ENCODE results near the gene KRT3. TPM values are rescaled to one million over a fixed set of nuclear protein-coding genes. Genes with fewer than 3 reads are reported as not detected.

Gene KRT3
- total RNA-seq, 1 donor from 2014 or later = not detected

DNA sequence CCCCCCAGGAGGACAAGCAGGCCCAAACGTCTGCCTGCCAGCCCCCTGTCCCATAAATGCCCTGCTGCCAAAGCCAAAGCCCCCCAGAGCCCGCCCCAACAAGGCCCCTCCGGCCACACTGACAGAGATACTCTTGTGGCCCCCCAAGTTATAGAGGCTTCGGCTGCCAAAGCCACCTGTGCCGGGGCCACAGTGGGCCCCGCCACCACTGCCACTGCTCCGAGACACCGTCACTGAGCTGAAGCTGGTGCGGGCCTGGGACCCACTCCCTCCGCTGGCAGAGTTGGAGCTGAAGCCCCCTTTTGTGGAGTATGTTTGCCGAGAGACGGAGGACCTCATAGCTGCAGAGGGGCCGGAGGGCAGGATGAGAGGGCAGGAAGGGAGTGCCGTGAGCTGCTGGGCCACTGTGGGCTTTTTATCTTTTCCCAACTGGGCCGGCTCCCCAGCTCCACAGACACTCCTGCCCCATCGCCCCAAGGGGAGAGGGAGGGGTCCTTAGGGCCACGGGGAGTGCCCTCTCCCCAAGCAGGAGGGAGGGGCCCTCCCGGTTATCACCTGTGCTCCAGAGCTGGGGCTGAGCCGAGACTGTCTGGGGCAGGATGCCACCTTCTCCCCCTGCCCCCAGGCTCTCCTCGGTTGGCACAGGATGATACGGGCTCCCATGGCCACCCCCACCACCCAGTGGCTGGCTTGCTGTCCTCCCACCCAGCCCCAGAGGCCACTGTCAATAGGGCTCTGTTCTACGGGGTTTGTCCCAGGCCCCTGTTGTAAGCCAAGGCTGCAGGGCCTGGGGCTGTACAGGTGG is 38.2 kb upstream of the KRT3 start, which contains the start of gene KRT79:
TSS of gene KRT79 (minus strand) at position 390 of the 805 bp plus-strand sequence. CDS start at position 339, 51 bp downstream.
- no peak for DNase-seq (ENCODE audit: low read depth, low spot score)
- H3K4me3 Mint-ChIP-seq = no peak within 1 kb of the TSS
- peak within 1 kb of the TSS; percentile 35 for H3K27ac Mint-ChIP-seq (ENCODE audit: unreplicated experiment)
- TF ChIP-seq CTCF (conservative IDR thresholded peaks at IDR 0.05) = no peak
- H3K27me3 Mint-ChIP-seq (ENCODE audit: low read depth) = peaks cover 17% of the 10 kb centered on the region
- H3K4me1 Mint-ChIP-seq = peaks cover 10% of the 10 kb centered on the region
- H3K36me3 Mint-ChIP-seq (ENCODE audit: low read depth) = no peaks in the 10 kb centered on the region
- no peaks in the 10 kb centered on the region for H3K9me3 Mint-ChIP-seq

DNA sequence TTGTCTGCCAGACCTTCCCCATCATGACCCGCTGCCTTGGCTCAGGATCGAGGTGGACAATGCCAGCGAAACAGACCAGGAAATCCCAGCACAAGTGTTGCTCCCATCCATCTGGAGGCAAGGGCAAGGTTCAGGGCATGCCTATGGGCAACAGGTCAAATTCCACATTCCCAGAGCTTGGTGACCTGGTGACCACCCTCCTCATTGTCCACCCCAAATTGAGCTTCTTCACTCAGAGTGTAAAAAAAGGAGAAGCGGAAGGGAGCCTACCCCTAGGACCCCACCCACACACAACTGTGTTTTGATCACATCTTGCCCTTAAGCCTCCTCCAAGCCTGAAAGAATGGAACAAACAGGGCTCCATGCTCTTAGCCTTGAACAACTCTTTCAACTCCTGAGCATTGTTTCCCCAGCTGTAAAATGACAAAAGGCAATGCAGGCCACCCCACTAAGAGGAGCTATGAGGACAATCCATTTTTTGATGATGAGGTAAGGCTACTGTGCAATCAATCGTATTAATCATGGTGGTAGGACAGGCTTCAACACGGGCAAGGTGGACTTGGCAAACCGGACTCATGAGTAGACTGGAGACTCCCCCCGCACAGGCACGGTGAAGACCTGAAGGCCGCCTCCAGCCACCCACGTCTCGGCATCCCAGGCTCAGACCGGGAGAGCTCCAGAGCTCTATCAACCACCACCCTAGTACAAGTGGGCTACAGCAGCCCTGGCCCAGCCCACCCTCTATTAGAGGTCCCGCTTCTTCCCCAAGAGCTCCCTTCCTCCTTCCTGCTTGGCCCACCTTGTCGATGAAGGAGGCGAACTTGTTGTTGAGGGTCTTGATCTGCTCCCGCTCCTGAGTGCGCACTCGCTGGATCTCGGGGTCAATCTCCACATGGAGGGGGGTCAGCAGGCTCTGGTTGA is 37.3 kb upstream of the KRT3 start:
- no peaks in the 10 kb centered on the region for H3K36me3 Mint-ChIP-seq (ENCODE audit: low read depth)
- H3K27me3 Mint-ChIP-seq (ENCODE audit: low read depth) = peaks cover 11% of the 10 kb centered on the region

GRCh38 chr12:52832451-52832850 is 36.5 kb upstream of the KRT3 start:
- peaks cover 5% of the 10 kb centered on the region for H3K27me3 Mint-ChIP-seq (ENCODE audit: low read depth)
- no peak for TF ChIP-seq CTCF (conservative IDR thresholded peaks at IDR 0.05)
- peaks cover 6% of the 10 kb centered on the region for H3K4me1 Mint-ChIP-seq
- DNase-seq (ENCODE audit: low read depth, low spot score) = no peak
- H3K9me3 Mint-ChIP-seq = no peaks in the 10 kb centered on the region
- no peaks in the 10 kb centered on the region for H3K36me3 Mint-ChIP-seq (ENCODE audit: low read depth)
- no peak overlapping the region for H3K27ac Mint-ChIP-seq (ENCODE audit: unreplicated experiment)
- H3K4me3 Mint-ChIP-seq = no peak overlapping the region

More for the DNA sequence above, 37.3 kb upstream of the KRT3 start:
- Mint-ChIP-seq H3K9me3 (no peaks in the 10 kb centered on the region), H3K4me3 (no peak overlapping the region), H3K27ac (ENCODE audit: unreplicated experiment) (peak overlapping the region; percentile 35), H3K4me1 (peaks cover 6% of the 10 kb centered on the region)
- TF ChIP-seq CTCF (conservative IDR thresholded peaks at IDR 0.05) = no peak
- no peak for DNase-seq (ENCODE audit: low read depth, low spot score)

GRCh38 chr12:52831251-52831650 is 35.3 kb upstream of the KRT3 start:
- no peak overlapping the region for H3K27ac Mint-ChIP-seq (ENCODE audit: unreplicated experiment)
- H3K4me3 Mint-ChIP-seq = no peak overlapping the region
- H3K4me1 Mint-ChIP-seq = peaks cover 6% of the 10 kb centered on the region
- peaks cover 5% of the 10 kb centered on the region for H3K27me3 Mint-ChIP-seq (ENCODE audit: low read depth)
- no peaks in the 10 kb centered on the region for H3K36me3 Mint-ChIP-seq (ENCODE audit: low read depth)
- TF ChIP-seq CTCF (conservative IDR thresholded peaks at IDR 0.05) = no peak
- H3K9me3 Mint-ChIP-seq = no peaks in the 10 kb centered on the region
- DNase-seq (ENCODE audit: low read depth, low spot score) = no peak

DNA sequence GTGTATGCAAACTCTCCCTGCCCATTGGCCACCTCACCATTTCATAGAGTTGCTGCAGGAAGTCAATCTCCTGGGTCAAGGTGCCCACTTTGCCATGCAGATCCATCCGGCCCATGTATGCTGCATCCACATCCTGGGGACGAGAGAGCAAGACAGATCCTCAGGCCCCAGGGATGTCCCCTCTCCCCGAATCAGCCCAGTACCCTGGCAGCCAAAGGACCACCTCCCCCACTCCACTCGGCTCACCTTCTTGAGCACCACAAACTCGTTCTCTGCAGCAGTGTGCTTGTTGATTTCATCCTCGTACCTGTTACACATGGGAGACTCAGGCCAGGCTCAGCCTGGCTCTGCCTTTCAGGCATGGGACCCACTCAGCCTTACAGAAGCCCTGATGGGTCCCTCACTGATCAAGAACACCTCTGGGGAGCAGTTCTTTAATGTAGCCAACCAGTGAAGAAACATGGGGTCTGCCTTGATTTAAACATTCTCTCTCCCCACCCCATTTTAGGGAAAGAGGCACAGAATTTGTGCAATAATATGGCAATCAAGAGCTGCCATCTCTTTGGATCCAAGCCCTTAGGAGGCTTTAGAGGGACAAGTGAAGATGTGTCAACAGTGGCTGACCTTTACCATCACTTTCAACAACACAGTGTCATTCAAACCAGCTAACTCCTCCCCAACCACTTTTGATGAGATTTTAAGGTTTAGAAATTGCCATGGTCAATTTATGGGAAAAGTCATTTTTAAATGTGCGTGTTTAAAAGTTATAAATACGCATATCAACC is 34.3 kb upstream of the KRT3 start:
- H3K36me3 Mint-ChIP-seq (ENCODE audit: low read depth) = no peaks in the 10 kb centered on the region
- peaks cover 6% of the 10 kb centered on the region for H3K4me1 Mint-ChIP-seq
- H3K4me3 Mint-ChIP-seq = no peak overlapping the region
- TF ChIP-seq CTCF (conservative IDR thresholded peaks at IDR 0.05) = no peak
- DNase-seq (ENCODE audit: low read depth, low spot score) = no peak
- H3K27me3 Mint-ChIP-seq (ENCODE audit: low read depth) = peaks cover 5% of the 10 kb centered on the region
- no peaks in the 10 kb centered on the region for H3K9me3 Mint-ChIP-seq
- H3K27ac Mint-ChIP-seq (ENCODE audit: unreplicated experiment) = no peak overlapping the region

All from neural crest cell (in vitro differentiated cells).